Measurements from ENCODE around the gene PRKAR2A.
"Not testable (repeated sequence)": the region's sequence is repeated elsewhere in the genome, so short reads cannot be mapped to it uniquely, and the experiment has no call there.

- not testable (repeated sequence) for TF ChIP-seq POLR2A (IDR thresholded peaks at IDR 0.05; ENCODE audit: low read depth, low read length); POLR2AphosphoS5 (IDR thresholded peaks at IDR 0.05; ENCODE audit: insufficient read depth, low read depth, low read length); EZH2 (IDR thresholded peaks at IDR 0.05; ENCODE audit: borderline replicate concordance, low read depth, low read length, severe bottlenecking); FOS (IDR thresholded peaks at IDR 0.05; ENCODE audit: borderline replicate concordance, insufficient read depth, low read length); GATA2 (IDR thresholded peaks at IDR 0.05; ENCODE audit: insufficient read depth, insufficient read length, low read depth, low read length)
- TF ChIP-seq, protein P1, sequence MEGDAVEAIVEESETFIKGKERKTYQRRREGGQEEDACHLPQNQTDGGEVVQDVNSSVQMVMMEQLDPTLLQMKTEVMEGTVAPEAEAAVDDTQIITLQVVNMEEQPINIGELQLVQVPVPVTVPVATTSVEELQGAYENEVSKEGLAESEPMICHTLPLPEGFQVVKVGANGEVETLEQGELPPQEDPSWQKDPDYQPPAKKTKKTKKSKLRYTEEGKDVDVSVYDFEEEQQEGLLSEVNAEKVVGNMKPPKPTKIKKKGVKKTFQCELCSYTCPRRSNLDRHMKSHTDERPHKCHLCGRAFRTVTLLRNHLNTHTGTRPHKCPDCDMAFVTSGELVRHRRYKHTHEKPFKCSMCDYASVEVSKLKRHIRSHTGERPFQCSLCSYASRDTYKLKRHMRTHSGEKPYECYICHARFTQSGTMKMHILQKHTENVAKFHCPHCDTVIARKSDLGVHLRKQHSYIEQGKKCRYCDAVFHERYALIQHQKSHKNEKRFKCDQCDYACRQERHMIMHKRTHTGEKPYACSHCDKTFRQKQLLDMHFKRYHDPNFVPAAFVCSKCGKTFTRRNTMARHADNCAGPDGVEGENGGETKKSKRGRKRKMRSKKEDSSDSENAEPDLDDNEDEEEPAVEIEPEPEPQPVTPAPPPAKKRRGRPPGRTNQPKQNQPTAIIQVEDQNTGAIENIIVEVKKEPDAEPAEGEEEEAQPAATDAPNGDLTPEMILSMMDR (IDR thresholded peaks at IDR 0.05; ENCODE audit: extremely low read depth in 1 of 2, insufficient read depth in 1 of 2, low read depth in 1 of 2, low read length in 2 of 2): not testable (repeated sequence)
- TF ChIP-seq, protein P2, sequence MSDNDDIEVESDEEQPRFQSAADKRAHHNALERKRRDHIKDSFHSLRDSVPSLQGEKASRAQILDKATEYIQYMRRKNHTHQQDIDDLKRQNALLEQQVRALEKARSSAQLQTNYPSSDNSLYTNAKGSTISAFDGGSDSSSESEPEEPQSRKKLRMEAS (IDR thresholded peaks at IDR 0.05; ENCODE audit: insufficient read depth, insufficient read length): not testable (repeated sequence)
These were observed 122.4 kb downstream of the PRKAR2A start for GRCh38 chr3:48725185-48725855.

All from endothelial cell of umbilical vein (primary cell).